NCI-H146 (cell line): Measurements from ENCODE around the gene TLDC2.
A peak's percentile ranks its signal among the peaks of the same experiment; 100 is the strongest.
"Not testable (repeated sequence)": the region's sequence is repeated elsewhere in the genome, so short reads cannot be mapped to it uniquely, and the experiment has no call there.

ENCODE experiments used
- DNase-seq: peaks from one replicate; lab custom pipeline; 2025; lab: John Stamatoyannopoulos, UW

Gene TLDC2

DNA sequence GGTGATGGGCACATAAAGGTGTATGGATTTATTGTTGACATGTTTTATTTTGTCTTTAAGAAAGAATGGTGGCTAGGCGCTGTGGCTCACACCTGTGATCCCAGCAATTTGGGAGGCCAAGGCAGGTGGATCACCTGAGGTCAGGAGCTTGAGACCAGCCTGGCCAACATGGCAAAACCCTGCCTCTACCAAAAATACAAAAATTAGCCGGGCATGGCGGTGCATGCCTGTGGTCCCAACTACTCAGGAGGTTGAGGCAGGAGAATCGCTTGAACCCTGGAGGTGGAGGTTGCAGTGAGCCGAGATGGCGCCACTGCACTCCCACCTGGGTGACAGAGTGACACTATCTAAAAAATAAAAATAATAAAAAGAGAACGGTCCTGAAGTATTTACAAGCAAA is 30.1 kb downstream of the TLDC2 start:
- DNase-seq, result not testable (repeated sequence)

DNA sequence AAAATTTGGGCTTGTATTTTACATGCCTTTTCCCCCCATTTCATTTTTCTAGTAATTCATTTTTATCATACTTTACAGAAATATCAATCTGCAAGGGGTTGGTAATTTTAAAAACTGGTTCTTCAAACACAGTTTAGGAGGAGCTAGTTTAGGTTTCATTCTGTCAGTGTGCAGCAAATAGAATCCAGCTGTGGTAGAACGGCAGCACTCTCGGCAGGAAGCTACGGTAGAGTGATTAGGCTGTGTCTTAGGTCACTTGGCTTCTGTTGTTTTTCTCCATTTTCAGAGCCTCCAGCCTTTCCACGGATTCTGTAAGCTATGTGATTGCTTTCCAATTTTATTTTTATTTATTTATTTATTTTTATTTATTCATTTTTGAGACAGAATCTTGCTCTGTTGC is 32.7 kb downstream of the TLDC2 start:
- DNase-seq, result no peak

DNA sequence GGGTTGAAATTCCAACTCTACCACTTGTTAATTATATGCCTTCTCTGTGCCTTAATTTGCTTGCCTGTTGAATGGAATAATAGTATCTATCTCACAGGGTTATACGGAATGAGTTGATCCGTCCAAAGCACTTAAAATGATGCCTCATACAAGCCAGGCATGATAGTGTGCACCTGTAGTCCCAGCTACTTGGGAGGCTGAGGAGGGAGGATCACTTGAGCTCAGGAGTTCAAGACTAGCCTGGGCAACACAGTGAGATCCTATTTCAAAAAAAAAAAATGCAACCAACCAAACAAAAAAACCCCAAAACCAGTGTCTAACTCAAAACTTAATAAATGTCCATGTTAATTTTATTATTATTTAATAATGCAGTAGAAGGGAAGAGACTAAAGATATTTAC is 40.3 kb downstream of the TLDC2 start:
- DNase-seq, result no peak

DNA sequence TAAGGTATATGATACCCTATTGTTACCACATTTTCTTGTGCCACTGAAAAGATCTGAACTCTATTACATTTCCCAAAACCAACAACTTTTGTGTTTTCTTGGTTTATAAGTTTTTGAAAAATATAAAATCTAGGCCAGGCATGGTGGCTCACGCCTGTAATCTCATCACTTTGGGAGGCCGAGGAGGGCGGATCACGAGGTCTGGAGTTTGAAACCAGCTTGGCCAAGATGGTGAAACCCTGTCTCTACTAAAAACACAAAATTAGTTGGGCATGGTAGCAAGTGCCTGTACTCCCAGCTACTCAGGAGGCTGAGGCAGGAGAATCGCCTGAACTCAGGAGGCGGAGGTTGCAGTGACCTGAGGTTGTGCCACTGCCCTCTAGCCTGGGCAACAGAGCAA is 41.3 kb downstream of the TLDC2 start:
- no peak for DNase-seq

DNA sequence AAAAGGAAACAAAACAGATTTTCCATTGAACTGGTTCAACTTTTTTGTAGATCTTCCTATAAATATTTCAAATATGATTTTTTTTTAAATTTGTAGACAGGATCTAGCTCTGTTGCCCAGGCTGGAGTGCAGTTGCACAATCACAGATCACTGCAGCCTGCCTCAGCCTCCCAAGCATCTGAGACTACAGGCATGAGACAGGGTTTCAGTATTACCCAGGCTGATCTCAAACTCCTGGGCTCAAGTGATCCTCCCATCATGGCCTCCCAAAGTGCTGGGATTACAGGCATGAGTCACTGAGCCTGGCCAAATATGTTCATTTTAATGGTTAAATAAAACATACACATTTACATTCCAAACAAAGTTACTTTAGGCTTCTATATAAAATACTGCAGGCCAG is 42.0 kb downstream of the TLDC2 start:
- DNase-seq, result no peak

DNA sequence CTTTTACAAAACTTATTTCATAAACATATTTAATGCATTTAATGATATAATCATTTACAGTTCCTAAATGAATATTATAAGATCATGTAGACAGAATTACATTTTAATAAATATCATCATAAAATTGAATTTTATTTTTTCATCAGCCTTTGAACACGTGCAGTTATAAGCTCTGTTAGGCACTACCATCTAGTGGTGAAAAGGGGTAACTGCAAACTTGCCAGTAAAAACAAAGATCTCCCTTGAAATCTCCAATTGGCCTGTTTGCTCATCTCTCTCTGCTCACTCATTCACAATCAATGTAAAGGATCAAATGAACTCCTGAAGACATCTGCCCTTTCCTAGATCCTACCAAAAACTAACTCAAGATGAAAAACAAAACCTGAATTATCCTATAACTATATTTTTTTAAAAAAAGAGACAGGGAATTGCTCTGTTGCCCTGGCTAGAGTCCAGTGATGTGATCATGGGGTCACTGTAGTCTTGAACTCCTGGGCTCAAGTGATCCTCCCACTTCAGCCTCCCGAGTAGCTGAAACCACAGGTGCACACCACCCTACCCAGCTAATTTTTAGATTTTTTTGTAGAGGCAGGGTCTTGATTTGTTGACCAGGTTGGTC is 43.9 kb downstream of the TLDC2 start:
- peak; percentile 42 for DNase-seq

DNA sequence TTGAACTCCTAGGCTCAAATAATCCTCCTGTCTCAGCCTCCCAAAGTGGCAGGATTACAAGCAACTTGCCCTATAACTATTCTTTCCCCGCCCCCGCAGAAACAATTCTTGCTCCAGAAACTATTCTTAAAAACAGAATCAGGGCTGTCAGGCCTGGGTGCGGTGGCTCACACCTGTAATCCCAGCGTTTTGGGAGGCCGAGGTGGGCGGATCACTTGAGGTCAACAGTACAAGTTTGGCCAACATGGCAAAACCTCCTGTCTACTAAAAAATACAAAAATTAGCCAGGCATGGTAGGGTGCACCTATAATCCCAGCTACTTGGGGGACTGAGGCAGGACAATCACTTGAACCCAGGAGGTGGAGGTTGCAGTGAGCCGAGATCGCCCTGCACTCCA is 44.4 kb downstream of the TLDC2 start:
- no peak for DNase-seq

DNA sequence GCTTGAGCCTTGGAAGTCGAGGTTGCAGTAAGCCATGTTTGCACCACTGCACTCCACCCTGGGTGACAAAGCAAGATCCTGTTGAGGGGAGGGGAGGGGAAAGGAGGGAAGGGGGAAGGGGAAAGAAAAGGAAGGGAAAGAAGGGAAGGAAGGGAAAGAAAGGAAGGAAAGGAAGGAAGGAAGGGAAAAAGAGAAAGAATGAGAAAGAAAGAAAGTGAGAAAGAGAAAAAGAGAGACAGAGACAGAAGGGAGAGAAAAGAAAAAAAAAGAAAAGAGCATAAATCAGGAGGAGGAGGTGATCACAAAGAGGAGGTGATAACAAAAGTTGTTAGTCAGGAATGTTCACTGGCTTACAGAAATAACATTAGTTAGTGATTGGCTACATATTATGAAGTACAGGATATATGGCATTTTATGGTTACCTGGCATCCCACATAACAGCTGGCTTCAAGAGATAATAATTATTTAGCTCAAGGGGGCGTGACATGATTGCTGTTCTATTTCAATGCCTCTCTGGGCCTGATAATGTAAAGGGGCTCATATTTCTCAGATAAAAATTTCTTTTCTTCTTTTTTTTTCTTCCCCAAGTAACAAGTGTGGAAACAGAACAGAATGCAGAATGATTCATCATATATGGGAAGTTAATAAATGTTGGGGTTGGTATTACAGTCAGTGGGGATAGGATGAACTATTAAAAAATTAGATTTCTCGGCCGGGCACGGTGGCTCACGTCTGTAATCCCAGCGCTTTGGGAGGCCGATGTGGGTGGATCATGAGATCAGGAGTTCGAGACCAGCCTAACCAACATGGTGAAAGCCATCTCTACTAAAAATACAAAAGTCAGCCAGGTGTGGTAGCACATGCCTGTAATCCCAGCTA is 48.5 kb downstream of the TLDC2 start:
- no peak for DNase-seq

DNA sequence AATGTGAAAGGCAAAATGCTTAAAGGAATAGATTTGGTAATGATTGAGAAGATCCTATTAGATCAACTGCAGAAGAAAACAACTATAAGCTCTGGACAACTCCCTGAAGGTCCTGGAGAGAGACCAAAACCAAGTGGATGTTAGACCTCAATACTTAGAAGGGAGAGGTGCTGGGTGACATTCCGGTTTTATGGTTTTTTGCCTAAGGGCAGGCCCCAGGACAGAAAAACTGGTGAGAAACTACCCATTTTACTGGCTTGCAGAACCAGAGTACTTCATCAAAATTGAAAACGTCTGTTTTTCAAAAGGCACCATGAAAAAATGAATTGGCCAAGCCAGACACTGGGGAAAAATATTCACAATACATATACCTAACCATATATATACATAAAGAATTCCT is 49.3 kb downstream of the TLDC2 start:
- DNase-seq, result no peak

DNA sequence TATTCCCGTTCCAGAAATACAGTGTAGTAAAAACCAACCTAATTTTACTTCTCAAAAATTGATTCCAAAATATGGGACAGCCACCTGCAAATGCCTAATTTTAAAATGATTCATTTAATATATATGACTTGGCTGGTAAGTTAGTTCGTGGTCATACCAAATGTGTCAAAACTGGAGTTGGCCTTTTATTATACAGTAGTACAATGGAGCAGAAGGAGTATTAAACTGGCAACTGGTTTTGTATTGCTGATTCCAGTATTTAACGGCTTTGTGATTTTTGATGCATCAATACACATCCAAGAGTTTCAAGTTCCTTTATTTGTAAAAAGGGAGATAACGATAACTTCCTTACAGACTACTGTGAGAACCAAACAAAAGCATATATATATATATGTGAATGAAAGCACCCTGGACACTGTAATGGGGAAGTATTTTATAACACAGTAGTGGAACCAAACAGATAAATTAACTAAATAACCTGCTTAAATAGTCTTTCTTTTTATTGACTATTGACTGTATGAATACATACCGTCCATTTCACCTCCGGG is 50.8 kb downstream of the TLDC2 start:
- no peak for DNase-seq

DNA sequence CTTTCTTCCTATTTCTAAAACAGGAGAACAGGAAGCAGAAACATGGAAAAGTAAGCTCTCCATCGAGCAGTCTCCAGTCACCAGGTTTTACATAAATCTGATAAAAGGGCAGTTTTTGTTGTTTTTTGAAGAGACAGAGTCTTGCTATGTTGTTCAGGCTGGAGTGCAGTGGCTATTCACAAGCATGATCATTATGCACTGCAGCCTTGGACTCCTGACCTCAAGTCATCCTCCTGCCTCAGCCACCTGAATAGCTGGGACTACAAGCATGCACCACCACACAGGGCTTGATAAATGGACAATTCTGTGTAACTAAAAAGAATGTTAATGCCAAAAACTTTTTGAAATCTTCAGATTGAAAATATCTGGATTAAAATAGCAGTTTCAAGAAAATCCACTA is 51.8 kb downstream of the TLDC2 start:
- no peak for DNase-seq

DNA sequence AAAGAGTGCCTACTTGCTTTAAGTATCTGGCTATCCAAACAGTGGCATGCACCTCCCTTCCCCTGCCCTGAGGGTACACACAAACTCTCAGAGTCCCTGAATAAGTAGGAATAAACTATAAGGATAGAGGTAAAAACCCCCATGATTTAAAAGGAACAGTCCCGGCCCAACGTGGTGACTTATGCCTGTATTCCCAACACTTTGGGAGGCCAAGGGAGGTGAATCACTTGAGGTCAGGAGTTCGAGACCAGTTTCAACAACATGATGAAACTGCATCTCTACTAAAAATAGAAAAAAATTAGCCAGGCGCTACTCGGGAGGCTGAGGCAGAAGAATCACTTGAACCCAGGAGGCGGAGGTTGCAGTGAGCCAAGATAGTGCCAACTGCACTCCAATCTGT is 53.4 kb downstream of the TLDC2 start:
- DNase-seq, result no peak

DNA sequence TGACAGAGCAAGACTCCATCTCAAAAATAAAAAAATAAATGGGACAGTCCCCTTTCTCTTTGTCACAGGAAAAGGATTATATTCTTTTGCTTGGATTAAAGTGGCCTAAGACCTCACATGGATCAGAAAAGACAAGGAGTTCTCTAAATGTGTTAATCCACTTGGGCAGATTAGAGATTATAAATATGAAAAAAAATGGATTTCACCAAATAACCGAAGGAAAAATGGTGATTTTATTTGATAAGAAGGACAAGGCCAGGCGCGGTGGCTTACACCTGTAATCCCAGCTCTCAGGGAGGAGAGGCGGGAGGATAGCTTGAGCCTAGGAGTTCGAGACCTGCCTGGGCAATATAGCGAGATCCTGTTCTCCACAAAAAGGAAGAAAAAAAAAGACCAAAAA is 53.8 kb downstream of the TLDC2 start:
- no peak for DNase-seq

DNA sequence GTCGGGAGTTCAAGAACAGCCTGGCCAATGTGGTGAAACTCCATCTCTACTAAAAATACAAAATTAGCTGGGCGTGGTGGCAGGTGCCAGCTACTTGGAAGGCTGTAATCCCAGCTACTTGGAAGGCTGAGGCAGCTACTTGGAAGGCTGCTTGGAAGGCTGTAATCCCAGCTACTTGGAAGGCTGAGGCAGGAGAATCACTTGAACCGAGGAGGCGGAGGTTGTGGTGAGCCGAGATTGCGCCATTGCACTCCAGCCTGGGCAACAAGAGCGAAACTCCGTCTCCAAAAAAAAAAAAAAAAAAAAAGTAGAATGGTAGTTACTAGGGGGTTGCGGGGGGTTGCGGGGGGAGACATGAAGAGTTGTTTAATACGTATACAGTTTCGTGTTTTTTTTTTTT is 56.1 kb downstream of the TLDC2 start:
- DNase-seq, result not testable (repeated sequence)

DNA sequence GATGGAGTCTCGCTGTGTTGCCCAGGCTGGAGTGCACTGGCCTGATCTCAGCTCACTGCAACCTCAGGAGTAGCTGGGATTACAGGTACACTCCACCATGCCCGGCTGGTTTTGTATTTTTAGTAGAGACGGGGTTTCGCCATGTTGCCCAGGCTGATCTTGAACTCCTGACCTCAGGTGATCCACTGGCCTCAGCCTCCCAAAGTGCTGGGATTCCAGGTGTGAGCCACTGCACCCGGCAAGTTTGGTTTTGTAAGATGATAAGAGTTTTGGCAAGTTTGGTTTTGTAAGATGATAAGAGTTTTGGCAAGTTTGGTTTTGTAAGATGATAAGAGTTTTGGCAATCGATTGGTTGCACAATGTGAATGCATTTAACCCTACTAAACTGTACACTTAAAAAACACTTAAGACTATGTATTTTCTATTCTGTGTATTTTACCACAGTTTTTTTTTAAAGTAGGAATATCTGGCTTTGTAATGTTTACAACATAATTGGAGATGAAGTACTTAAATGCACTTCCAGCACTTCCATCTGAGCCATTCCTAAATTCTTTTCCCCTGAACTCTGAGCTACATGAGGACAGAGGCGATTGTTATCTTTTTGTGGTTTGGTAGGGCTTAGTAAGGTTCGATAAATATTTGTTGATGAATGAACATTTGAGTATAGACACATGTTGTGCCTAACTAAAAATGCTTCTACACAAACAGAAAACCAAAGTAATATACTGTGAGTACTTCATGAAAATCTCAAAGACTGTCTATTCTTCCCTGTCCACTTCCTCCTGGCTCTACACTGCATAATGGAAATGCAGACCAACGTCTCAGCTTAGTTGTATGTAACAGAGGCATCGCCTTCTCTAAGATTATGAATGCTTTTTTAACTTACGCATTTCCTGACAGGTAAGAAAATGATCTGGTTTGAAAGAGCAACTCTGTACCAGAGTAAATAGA is 56.8 kb downstream of the TLDC2 start:
- DNase-seq, result no peak

DNA sequence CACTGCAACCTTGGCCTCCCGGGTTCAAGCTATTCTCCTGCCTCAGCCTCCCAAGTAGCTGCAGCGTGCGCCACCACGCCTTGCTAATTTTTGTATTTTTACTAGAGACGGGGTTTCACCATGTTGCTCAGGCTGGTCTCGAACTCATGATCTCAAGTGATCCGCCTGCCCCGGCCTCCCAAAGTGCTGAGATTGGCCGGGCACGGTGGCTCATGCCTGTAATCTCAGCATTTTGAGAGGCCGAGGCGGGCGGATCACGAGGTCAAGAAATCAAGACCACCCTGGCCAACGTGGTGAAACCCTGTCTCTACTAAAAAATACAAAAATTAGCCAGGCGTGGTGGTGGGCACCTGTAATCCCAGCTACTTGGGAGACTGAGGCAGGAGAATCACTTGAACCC is 57.6 kb downstream of the TLDC2 start:
- not testable (repeated sequence) for DNase-seq

DNA sequence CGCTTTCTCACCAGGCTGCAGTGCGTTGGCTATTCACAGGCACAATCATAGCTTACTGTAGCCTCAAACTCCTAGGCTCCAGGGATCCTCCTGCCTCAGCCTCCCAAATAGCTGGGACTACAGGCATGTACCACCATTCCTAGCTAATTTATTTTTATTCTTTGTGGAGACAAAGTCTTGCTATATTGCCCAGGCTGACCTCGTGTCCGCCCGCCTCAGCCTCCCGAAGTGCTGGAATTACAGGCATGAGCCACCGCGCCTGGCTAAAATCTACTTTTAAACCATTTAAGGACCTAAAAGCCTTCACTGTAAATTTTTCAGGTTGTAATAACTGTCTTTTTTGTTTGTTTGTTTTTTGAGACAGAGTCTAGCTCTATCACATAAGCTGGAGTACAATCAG is 60.4 kb downstream of the TLDC2 start:
- no peak for DNase-seq

DNA sequence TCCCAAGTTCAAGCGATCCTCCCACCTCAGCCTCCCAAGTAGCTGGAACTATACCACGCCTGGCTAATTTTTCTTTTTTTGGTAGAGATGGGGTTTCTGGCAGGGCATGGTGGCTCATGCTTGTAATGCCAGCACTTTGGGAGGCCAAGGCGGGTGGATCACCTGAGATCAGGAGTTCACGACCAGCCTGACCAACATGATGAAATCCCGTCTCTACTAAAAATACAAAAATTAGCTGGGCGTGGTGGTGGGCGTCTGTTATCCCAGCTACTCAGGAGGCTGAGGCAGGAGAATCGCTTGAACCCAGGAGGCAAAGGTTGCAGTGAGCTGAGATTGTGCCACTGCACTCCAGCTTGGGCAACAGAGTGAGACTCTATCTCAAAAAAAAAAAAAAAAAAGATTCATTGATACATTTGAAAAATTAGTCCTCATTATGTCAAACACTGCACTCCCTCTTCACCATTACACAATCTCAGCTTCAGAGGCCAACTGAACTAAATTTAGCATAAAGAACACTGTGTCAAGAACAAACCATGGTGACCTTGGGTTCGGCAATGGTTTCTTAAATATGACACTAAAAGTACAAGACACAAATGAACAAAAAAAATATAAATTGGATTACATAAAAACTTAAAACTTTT is 60.9 kb downstream of the TLDC2 start:
- not testable (repeated sequence) for DNase-seq

DNA sequence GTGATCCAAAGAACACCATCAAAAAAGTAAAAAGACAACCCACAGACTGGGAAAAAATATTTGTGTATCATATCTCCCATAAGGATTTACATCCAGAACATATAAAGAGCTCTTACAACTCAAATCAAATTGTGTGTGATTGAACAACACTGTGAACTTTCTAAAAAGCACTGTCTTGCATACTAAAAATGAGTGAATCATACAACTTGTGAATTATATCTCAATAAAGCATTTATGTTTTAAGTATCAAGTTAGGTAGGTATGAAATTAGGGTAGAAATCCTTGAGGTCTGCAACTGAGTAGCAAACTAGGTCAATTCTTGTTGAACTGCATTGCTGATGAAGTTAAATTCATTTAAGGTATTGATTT is 61.4 kb downstream of the TLDC2 start:
- no peak for DNase-seq

DNA sequence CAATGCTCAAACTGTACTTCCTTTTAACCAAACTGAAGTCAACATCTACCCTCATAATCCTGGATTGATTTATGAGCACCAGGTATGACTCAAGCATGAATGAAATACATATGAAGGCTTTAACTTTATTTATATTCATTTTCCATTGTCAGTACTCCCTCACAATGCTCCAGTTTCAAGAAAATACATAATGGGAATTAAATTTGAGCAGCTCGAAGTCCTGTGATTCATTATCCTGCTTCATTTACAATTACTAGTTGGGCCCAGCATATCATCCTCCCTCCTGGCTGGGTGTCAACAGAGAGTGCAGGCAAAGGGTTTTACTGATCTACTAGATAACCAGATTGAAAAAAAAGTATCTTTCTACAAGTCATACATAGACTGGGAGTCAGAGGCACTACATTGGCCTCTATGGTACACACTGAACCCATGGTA is 65.5 kb downstream of the TLDC2 start:
- no peak for DNase-seq
